ENCODE results near the gene NHS. TPM values are rescaled to one million over a fixed set of nuclear protein-coding genes. Genes with fewer than 3 reads are reported as not detected.

NHS gene
- total RNA-seq, 1 donor from 2014 or later = 2.5 TPM

- intact Hi-C loops (cut with DNase I) = no loop called here
- no peak for DNase-seq
- H3K9me3 ChIP-seq = no peaks in the 10 kb centered on the region
- H3K36me3 ChIP-seq = no peaks in the 10 kb centered on the region
- ATAC-seq = no peak
- no peak overlapping the region for H3K4me3 ChIP-seq
- H3K27ac ChIP-seq = no peak overlapping the region
- no peaks in the 10 kb centered on the region for H3K27me3 ChIP-seq
- H3K4me1 ChIP-seq = no peaks in the 10 kb centered on the region
- TF ChIP-seq CTCF (IDR thresholded peaks at IDR 0.05) = no peak
Measured at GRCh38 chrX:17601441-17602200, 226.6 kb downstream of the NHS start.

GRCh38 chrX:17602245-17602644 is 227.2 kb downstream of the NHS start:
- H3K4me3 ChIP-seq = no peak overlapping the region
- intact Hi-C loops (cut with DNase I) = no loop called here
- no peak for TF ChIP-seq CTCF (IDR thresholded peaks at IDR 0.05)
- no peaks in the 10 kb centered on the region for H3K36me3 ChIP-seq
- no peak for DNase-seq
- no peaks in the 10 kb centered on the region for H3K4me1 ChIP-seq
- no peaks in the 10 kb centered on the region for H3K9me3 ChIP-seq
- ATAC-seq = no peak
- no peak overlapping the region for H3K27ac ChIP-seq
- no peaks in the 10 kb centered on the region for H3K27me3 ChIP-seq

GRCh38 chrX:17603196-17603595 is 228.2 kb downstream of the NHS start:
- H3K36me3 ChIP-seq = no peaks in the 10 kb centered on the region

GRCh38 chrX:17605676-17606075 is 230.7 kb downstream of the NHS start:
- Histone ChIP-seq H3K4me3 (no peak overlapping the region), H3K27ac (no peak overlapping the region), H3K36me3 (no peaks in the 10 kb centered on the region), H3K27me3 (no peaks in the 10 kb centered on the region), H3K4me1 (no peaks in the 10 kb centered on the region), H3K9me3 (no peaks in the 10 kb centered on the region)
- DNase-seq = no peak
- no peak for TF ChIP-seq CTCF (IDR thresholded peaks at IDR 0.05)
- no peak for ATAC-seq
- intact Hi-C loops (cut with DNase I) = no loop called here

More at GRCh38 chrX:17603196-17603595, 228.2 kb downstream of the NHS start:
- Histone ChIP-seq H3K4me1 (no peaks in the 10 kb centered on the region), H3K27me3 (no peaks in the 10 kb centered on the region), H3K4me3 (no peak overlapping the region), H3K9me3 (no peaks in the 10 kb centered on the region), H3K27ac (no peak overlapping the region)
- DNase-seq (no peak), ATAC-seq (no peak)
- intact Hi-C loops (cut with DNase I) = no loop called here
- no peak for TF ChIP-seq CTCF (IDR thresholded peaks at IDR 0.05)

- Histone ChIP-seq H3K27me3 (no peaks in the 10 kb centered on the region), H3K4me3 (no peak overlapping the region), H3K4me1 (no peaks in the 10 kb centered on the region), H3K9me3 (no peaks in the 10 kb centered on the region), H3K36me3 (no peaks in the 10 kb centered on the region), H3K27ac (no peak overlapping the region)
- no peak for TF ChIP-seq CTCF (IDR thresholded peaks at IDR 0.05)
- intact Hi-C loops (cut with DNase I) = no loop called here
- no peak for DNase-seq
- ATAC-seq = no peak
Measured at GRCh38 chrX:17606231-17606630, 231.2 kb downstream of the NHS start.

Measured in upper lobe of right lung (tissue), 1 donor.